Neuronal stem cell (in vitro differentiated cells): ENCODE measurements around the gene WWC2.

Experiments
- DNase-seq: peaks from one replicate; pipeline ENCODE4 v3.0.0-alpha.2; 2013; ENCODE audit warnings: low spot score
- H2AFZ ChIP-seq: one replicate; pipeline ENCODE4 v1.6.1; 2013; ENCODE audit warnings: mild to moderate bottlenecking, low read length, inconsistent platforms
- H2AK5ac ChIP-seq: 2 replicates; pipeline ENCODE4 v1.6.1; 2013; ENCODE audit warnings: low read depth, mild to moderate bottlenecking, inconsistent platforms, low read length, moderate library complexity, mixed read lengths
- H2BK120ac ChIP-seq: 2 replicates; pipeline ENCODE4 v1.6.1; 2013; ENCODE audit warnings: low read depth, mild to moderate bottlenecking, inconsistent platforms, low read length, moderate library complexity, mixed read lengths
- H2BK12ac ChIP-seq: one replicate; pipeline ENCODE4 v1.6.1; 2013; ENCODE audit warnings: low read length, inconsistent platforms
- H2BK15ac ChIP-seq: 2 replicates; pipeline ENCODE4 v1.6.1; 2013; ENCODE audit warnings: mild to moderate bottlenecking, low read length, inconsistent platforms, mixed read lengths
- H2BK5ac ChIP-seq: one replicate; pipeline ENCODE4 v1.6.1; 2013; ENCODE audit warnings: inconsistent platforms, mild to moderate bottlenecking, low read length, moderate library complexity
- H3K14ac ChIP-seq: one replicate; pipeline ENCODE4 v1.6.1; 2013; ENCODE audit warnings: low read length, inconsistent platforms
- H3K18ac ChIP-seq: 2 replicates; pipeline ENCODE4 v1.6.1; 2013; ENCODE audit warnings: low read length, inconsistent platforms
- H3K23ac ChIP-seq: 2 replicates; pipeline ENCODE4 v1.6.1; 2013; ENCODE audit warnings: low read depth, mild to moderate bottlenecking, mixed read lengths, low read length, inconsistent platforms; ENCODE audit not compliant: poor library complexity
- H3K27ac ChIP-seq: replicated peaks from 3 replicates; pipeline ENCODE4 v1.5.1; 2013; ENCODE audit warnings: low read length, inconsistent platforms
- H3K27me3 ChIP-seq, 3 experiments: 2 replicates each; pipeline ENCODE4 v1.6.1; 2013; ENCODE audit warnings: low read length in 3 of 3, mild to moderate bottlenecking in 2 of 3, inconsistent platforms in 1 of 3, low read depth in 1 of 3, mixed read lengths in 1 of 3, moderate library complexity in 1 of 3; ENCODE audit not compliant: control insufficient read depth in 3 of 3, insufficient read depth in 3 of 3
- H3K36me3 ChIP-seq, 2 donors: replicated peaks in 1 of 2; 2 replicates each; pipeline ENCODE4 v1.6.1; 2013; ENCODE audit warnings: low read length in 2 of 2; ENCODE audit not compliant: control insufficient read depth in 2 of 2, insufficient read depth in 2 of 2
- H3K4ac ChIP-seq: 2 replicates; pipeline ENCODE4 v1.6.1; 2013; ENCODE audit warnings: inconsistent platforms, mild to moderate bottlenecking, low read length, moderate library complexity
- H3K4me1 ChIP-seq, 2 donors: 1 replicate in 1 of 2; 2 replicates in 1 of 2; pipeline ENCODE4 v1.6.1; 2013; ENCODE audit warnings: low read length in 2 of 2, low read depth in 1 of 2; ENCODE audit not compliant: control insufficient read depth in 2 of 2, insufficient read depth in 1 of 2
- H3K4me2 ChIP-seq: one replicate; pipeline ENCODE4 v1.6.1; 2013; ENCODE audit warnings: mild to moderate bottlenecking, low read length, inconsistent platforms; ENCODE audit not compliant: insufficient read depth, poor library complexity, severe bottlenecking
- H3K4me3 ChIP-seq, 2 donors: 2 replicates each; pipeline ENCODE4 v1.5.1; 2013; ENCODE audit warnings: low read length in 2 of 2, mild to moderate bottlenecking in 2 of 2, inconsistent platforms in 1 of 2, moderate library complexity in 1 of 2
- H3K79me1 ChIP-seq: one replicate; pipeline ENCODE4 v1.6.1; 2013; ENCODE audit warnings: low read depth, mild to moderate bottlenecking, inconsistent platforms, low read length, moderate library complexity
- H3K9ac ChIP-seq: one replicate; pipeline ENCODE4 v1.6.1; 2013; ENCODE audit warnings: mild to moderate bottlenecking, low read depth, low read length, inconsistent platforms; ENCODE audit not compliant: poor library complexity
- H3K9me3 ChIP-seq, 2 donors: replicated peaks in 1 of 2; 2 replicates each; pipeline versions ENCODE3 to v1.6.1; 2013; ENCODE audit warnings: low read length in 2 of 2, mild to moderate bottlenecking in 2 of 2, inconsistent platforms in 1 of 2, low read depth in 1 of 2, mixed read lengths in 1 of 2, moderate library complexity in 1 of 2; ENCODE audit not compliant: control insufficient read depth in 2 of 2, insufficient read depth in 1 of 2
- H4K8ac ChIP-seq: one replicate; pipeline ENCODE4 v1.6.1; 2013; ENCODE audit warnings: low read depth, mild to moderate bottlenecking, inconsistent platforms, low read length, moderate library complexity
- H4K91ac ChIP-seq: one replicate; pipeline ENCODE4 v1.6.1; 2013; ENCODE audit warnings: low read length, low read depth, mild to moderate bottlenecking, inconsistent platforms; ENCODE audit not compliant: poor library complexity
- whole genome bisulfite sequencing, 2 donors: extraction: QIAGEN DNeasy Blood & Tissue Kit; methylation state at CpG; one replicate each; pipeline ENCODE4 v1.1.7; 2013; ENCODE audit warnings: missing lambda C conversion rate in 2 of 2, mixed read lengths in 1 of 2; ENCODE audit not compliant: insufficient read length in 2 of 2, insufficient replicate concordance in 1 of 2; ENCODE audit errors: extremely low coverage in 2 of 2; 5-methylcytosine and 5-hydroxymethylcytosine counted together

WWC2 gene

GRCh38 chr4:183256756-183257385, 157.8 kb downstream of the WWC2 start:
- Histone ChIP-seq H2BK120ac (no peak overlapping the region), H4K91ac (no peak overlapping the region), H3K36me3 (peaks cover 27 to 70% of the 10 kb centered on the region in 2 donors), H3K4ac (no peak overlapping the region), H3K9ac (no peak overlapping the region), H3K4me3 (no peak overlapping the region), H3K4me1 (no peaks in the 10 kb centered on the region), H2AK5ac (no peak overlapping the region), H3K4me2 (no peak overlapping the region), H2BK12ac (no peak overlapping the region), H2BK15ac (no peak overlapping the region), H3K27ac (no peak overlapping the region), H2AFZ (no peak overlapping the region), H3K9me3 (no peaks in the 10 kb centered on the region), H3K27me3 (no peaks in the 10 kb centered on the region), H3K18ac (no peak overlapping the region), H2BK5ac (no peak overlapping the region), H3K79me1 (no peaks in the 10 kb centered on the region), H4K8ac (no peak overlapping the region), H3K23ac (no peak overlapping the region), H3K14ac (no peak overlapping the region)
- peak; percentile 35 for DNase-seq
- WGBS, 2 donors, result no CpG with 5 or more reads among the region's 9 CpGs

DNA sequence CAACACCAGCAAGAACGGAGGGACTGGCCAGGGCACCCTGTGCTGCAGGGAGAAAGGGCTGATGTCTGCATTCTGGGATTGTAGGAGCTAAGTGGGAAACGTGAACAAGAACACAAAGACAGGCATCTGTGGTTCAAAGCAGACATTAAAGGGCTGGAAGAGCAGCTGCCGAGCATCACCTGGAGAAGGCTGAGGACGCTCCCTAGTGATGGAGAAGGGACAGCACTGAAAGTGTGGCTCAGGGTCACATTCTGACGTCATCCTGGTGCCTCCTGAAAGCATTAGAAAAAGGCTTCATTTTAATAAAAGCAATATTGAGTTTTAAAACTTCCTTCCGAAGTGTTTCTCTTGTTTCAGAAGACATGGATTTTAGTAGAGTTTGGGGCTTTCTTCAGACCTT, 158.8 kb downstream of the WWC2 start:
- Histone ChIP-seq H3K18ac (no peak overlapping the region), H3K9ac (no peak overlapping the region), H2BK15ac (no peak overlapping the region), H3K14ac (no peak overlapping the region), H2BK5ac (no peak overlapping the region), H4K8ac (no peak overlapping the region), H3K4ac (no peak overlapping the region), H2AK5ac (no peak overlapping the region), H2AFZ (no peak overlapping the region), H3K27ac (no peak overlapping the region), H3K4me3 (no peak overlapping the region), H3K4me2 (no peak overlapping the region), H3K79me1 (no peaks in the 10 kb centered on the region), H3K9me3 (no peaks in the 10 kb centered on the region), H2BK120ac (no peak overlapping the region), H3K36me3 (peaks cover 21 to 66% of the 10 kb centered on the region in 2 donors), H3K23ac (no peak overlapping the region), H3K4me1 (no peaks in the 10 kb centered on the region), H3K27me3 (no peaks in the 10 kb centered on the region), H2BK12ac (no peak overlapping the region), H4K91ac (no peak overlapping the region)
- DNase-seq, result no peak
- WGBS, 2 donors, result no CpG with 5 or more reads among the region's 6 CpGs

- Histone ChIP-seq H3K4ac (no peak overlapping the region), H3K18ac (no peak overlapping the region), H2AFZ (no peak overlapping the region), H3K36me3 (peaks cover 20 to 65% of the 10 kb centered on the region in 2 donors), H3K27ac (no peak overlapping the region), H3K4me2 (no peak overlapping the region), H2AK5ac (no peak overlapping the region), H2BK5ac (no peak overlapping the region), H2BK15ac (no peak overlapping the region), H2BK12ac (no peak overlapping the region), H3K14ac (no peak overlapping the region), H3K27me3 (no peaks in the 10 kb centered on the region), H3K9ac (no peak overlapping the region), H4K8ac (no peak overlapping the region), H3K4me3 (no peak overlapping the region), H3K79me1 (no peaks in the 10 kb centered on the region), H3K4me1 (no peaks in the 10 kb centered on the region), H4K91ac (no peak overlapping the region), H3K23ac (no peak overlapping the region), H2BK120ac (no peak overlapping the region), H3K9me3 (no peaks in the 10 kb centered on the region)
- DNase-seq, result no peak
- WGBS, 2 donors, result no CpG with 5 or more reads among the region's 10 CpGs
Observed at GRCh38 chr4:183260491-183261151, 161.6 kb downstream of the WWC2 start.

DNA sequence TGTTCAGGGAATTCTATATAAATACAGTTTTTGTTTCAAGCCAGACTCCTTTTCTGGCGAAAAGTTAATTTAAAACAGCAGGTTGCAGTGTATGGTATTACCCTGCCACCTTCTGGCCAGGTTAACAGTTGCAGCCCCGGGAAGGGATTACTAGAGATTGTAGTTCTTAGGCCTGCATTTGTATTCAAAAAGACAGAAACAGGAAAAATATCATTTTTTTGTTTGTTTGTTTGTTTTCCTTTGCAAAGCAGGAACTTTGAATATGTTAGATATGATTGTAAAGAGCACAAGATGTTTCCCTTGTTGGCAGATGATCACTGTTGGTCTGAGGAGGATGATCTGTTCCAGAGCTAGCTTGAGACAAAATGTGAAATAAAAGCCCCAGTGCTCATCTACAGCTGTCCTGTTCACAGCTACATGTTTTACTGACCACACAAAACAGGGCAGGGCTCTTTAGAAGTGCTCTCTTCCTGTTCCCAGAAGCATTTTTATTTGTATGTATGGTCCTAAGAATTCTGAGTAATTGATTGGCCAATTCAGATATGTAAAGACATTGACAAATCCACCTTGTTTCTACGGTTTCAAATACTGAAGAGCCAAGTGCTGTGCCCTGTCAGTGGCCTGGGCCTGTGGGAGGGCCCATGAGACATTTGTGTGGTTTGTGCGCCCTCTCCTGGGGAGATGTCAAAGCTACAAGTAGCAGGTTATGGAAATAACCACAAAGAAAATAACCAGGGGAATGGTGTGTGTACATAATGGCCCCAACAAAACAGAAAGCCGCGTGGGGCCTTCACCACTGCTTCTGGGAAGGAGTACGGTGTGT, 163.1 kb downstream of the WWC2 start:
- no peak overlapping the region for H3K4me2 ChIP-seq
- peaks cover 23 to 79% of the 10 kb centered on the region in 2 donors for H3K36me3 ChIP-seq
- H3K27me3 ChIP-seq, result no peaks in the 10 kb centered on the region
- DNase-seq, result peak; percentile 78
- H3K23ac ChIP-seq, result no peak overlapping the region
- no peak overlapping the region for H2AK5ac ChIP-seq
- H3K18ac ChIP-seq, result no peak overlapping the region
- WGBS, 2 donors, result no CpG with 5 or more reads among the region's 7 CpGs
- H3K4ac ChIP-seq, result no peak overlapping the region
- no peak overlapping the region for H2AFZ ChIP-seq
- H3K27ac ChIP-seq, result no peak overlapping the region
- no peak overlapping the region for H4K8ac ChIP-seq
- H3K79me1 ChIP-seq, result no peaks in the 10 kb centered on the region
- H3K14ac ChIP-seq, result no peak overlapping the region
- H3K4me3 ChIP-seq, result no peak overlapping the region
- no peaks in the 10 kb centered on the region for H3K4me1 ChIP-seq
- H3K9ac ChIP-seq, result no peak overlapping the region
- H2BK12ac ChIP-seq, result no peak overlapping the region
- no peaks in the 10 kb centered on the region for H3K9me3 ChIP-seq
- H2BK120ac ChIP-seq, result no peak overlapping the region
- no peak overlapping the region for H4K91ac ChIP-seq
- no peak overlapping the region for H2BK5ac ChIP-seq
- H2BK15ac ChIP-seq, result no peak overlapping the region
